ENCODE measurements around the gene CSPG4.
"Not testable (repeated sequence)": the region's sequence is repeated elsewhere in the genome, so short reads cannot be mapped to it uniquely, and the experiment has no call there.

The CSPG4 gene

DNA sequence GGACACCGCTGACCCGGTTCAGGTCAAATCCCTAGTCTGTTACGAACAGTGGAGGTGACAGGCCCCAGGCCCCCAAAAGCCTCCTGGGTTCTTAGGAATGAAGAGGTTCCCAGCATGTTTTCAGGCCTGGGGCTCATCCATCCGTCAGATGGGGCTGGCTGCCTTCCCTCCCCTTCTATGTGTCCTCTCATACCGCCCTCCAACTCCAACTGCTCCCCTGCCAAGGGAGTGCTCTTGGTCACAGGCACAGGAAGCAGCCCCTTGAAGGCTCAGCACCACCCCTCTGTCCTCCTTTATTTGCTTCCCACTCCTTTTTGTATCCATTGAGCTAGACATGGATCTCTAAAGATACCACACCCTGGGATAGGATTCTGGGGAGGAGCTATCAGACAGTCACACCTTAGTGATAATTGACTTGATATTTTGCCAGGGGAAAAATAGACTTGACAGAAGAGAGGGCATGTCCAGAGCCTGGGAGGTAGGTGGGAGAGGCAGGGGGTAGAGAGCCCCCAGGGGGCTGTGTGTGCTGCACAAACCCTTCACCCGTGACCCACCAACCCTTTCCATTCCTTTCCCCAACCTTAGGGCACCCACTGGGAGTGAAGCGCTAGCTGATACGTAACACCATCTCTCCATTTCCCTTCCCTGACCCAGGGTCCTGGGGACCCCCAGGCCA is 10.7 kb upstream of the CSPG4 start:
- TF ChIP-seq CTCF (IDR thresholded peaks at IDR 0.05; ENCODE audit: insufficient read depth, low read depth, low read length, missing control alignments): no peak
- no peak for DNase-seq (ENCODE audit: low read depth)
- H3K4me3 ChIP-seq (ENCODE audit: low read depth, low read length): no peak overlapping the region

GRCh38 chr15:75721923-75722870 is 9.5 kb upstream of the CSPG4 start:
- H3K4me3 ChIP-seq (ENCODE audit: low read depth, low read length): no peak overlapping the region
- no peak for DNase-seq (ENCODE audit: low read depth)
- no peak for TF ChIP-seq CTCF (IDR thresholded peaks at IDR 0.05; ENCODE audit: insufficient read depth, low read depth, low read length, missing control alignments)

DNA sequence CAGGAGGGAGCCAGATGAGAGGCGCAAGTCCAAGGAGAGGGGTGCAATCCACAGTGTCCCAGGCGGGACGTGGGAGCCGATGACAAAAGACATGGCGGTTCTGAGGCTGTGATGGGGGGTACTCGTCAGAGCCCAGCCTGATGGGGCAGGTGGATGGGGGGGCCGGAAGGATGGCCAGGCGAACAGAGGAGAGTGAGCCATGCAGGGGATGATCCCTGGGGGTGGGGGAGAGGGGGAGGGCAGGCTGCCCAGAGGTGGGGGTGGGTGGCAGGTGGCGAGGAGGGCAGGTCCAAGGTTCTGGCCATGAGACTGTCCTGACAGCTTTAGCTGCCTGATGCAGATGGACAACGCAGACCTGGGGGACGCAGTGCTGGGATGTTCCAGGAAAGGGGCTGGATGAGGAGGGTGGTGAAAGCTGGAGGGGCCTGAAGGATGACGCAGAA is 8.9 kb upstream of the CSPG4 start:
- no peak overlapping the region for H3K4me3 ChIP-seq (ENCODE audit: low read depth, low read length)
- no peak for DNase-seq (ENCODE audit: low read depth)
- TF ChIP-seq CTCF (IDR thresholded peaks at IDR 0.05; ENCODE audit: insufficient read depth, low read depth, low read length, missing control alignments): no peak

DNA sequence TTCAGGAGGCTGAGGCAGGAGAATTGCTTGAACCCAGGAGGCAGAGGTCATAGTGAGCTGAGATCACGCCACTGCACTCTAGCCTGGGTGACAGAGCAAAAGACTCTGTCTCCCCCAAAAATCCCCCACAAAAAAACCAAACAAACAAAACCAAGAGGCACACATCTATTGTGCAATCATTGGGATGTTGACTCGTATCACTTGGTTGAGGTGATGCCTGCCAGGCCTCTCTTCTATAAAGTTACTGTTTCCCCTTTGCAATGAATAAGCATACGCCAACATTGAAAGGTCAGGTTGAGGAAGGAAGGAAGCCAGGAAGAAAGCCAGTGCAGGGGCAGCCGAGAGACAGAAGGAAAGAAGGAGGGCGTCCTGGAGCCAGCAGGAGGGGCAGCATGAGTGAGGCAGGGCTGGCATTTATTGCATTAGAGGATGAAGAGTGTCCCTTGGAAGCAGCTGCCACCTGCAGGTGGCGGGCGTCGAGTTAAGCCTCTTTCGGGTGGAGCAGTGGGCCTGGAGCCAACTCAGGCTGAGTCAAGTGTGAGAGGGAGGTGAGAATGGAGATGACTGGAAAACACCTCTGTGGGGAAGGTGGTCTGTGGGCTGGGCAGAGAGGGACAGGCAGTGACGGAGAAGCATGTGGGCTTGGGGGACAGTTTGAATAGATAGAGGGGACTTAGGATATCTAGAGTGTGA is 8.3 kb upstream of the CSPG4 start:
- no peak overlapping the region for H3K4me3 ChIP-seq (ENCODE audit: low read depth, low read length)
- TF ChIP-seq CTCF (IDR thresholded peaks at IDR 0.05; ENCODE audit: insufficient read depth, low read depth, low read length, missing control alignments): peak; percentile 37
- peak; percentile 57 for DNase-seq (ENCODE audit: low read depth)

- H3K4me3 ChIP-seq (ENCODE audit: low read depth, low read length): no peak overlapping the region
- TF ChIP-seq CTCF (IDR thresholded peaks at IDR 0.05; ENCODE audit: insufficient read depth, low read depth, low read length, missing control alignments): no peak
- no peak for DNase-seq (ENCODE audit: low read depth)
Measured at GRCh38 chr15:75720297-75720696, 7.6 kb upstream of the CSPG4 start.

DNA sequence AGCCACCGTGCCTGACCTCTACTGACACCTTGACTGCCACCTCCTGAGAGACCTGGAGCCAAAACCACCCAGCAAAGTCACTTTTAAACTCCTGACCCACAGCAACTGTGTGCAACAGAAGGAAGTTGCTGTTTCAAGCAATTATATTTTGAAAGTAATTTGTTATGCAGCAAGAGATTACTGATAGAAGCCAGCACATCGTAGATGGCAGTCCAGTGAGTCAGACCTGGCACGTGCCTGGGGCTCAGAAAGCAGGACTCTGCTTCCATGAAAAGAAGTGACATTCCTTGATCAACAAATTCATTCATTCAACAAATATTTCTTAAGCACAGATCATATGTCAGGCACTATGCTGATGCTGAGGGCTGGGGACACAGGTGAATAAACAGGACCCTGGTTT is 5.7 kb upstream of the CSPG4 start:
- DNase-seq (ENCODE audit: low read depth): no peak
- TF ChIP-seq CTCF (IDR thresholded peaks at IDR 0.05; ENCODE audit: insufficient read depth, low read depth, low read length, missing control alignments): no peak
- no peak overlapping the region for H3K4me3 ChIP-seq (ENCODE audit: low read depth, low read length)

DNA sequence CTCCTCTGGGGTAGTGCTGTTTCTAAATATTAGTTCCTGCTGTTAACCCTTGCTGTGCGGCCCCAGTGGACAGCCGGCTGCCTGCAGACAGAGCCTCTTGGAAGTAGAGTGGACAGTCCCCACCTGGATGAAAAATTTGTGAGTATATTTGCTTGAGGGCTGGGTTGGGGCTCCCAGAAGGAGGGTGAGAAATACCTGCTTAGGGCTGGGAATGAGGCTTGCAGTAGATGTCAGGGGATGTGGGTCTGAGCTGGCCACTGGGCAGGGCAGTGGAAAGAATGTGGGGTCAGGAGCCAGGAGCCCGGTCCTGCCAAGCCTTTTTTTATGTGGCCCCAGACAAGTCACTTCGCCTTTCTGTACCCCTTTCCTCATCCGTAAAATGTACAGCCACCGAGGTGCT is 4.4 kb upstream of the CSPG4 start:
- DNase-seq (ENCODE audit: low read depth); H3K4me3 ChIP-seq (ENCODE audit: low read depth, low read length): not testable (repeated sequence)

DNA sequence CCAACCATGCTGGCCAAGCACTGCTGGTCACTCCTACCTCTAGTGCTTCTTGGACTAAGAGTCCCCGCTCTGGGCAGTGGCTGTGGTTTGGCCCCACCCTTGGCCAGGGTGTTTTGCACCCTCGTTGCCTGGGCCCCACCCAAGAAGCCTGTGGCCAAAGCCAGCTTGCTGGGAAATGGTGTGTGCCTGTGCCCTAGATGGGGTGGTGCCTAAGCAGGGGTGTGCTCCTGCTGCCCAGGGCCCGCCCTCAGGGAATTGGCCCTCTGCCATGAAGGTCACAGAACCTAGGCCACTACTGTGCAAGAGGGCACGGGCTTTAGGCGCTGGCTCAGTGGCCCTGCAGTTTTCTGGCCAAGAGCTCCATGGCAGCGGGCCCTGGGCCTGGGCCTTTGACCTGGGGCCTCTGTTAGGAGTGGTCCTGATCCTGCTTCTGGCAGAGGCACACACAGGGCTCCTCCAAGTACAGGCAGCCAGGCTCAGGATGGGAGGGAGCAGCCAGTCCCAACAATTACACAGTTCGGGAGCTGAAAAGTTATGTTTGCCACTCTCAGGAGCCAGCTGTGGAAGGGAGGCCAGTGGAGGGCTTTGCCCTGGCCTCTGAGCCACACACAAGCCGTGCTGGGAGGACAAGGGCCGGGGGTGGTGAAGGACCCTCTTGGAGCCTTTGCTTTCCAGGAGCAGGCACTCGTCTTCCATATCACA is 3.8 kb upstream of the CSPG4 start:
- not testable (repeated sequence) for H3K4me3 ChIP-seq (ENCODE audit: low read depth, low read length); DNase-seq (ENCODE audit: low read depth)

DNA sequence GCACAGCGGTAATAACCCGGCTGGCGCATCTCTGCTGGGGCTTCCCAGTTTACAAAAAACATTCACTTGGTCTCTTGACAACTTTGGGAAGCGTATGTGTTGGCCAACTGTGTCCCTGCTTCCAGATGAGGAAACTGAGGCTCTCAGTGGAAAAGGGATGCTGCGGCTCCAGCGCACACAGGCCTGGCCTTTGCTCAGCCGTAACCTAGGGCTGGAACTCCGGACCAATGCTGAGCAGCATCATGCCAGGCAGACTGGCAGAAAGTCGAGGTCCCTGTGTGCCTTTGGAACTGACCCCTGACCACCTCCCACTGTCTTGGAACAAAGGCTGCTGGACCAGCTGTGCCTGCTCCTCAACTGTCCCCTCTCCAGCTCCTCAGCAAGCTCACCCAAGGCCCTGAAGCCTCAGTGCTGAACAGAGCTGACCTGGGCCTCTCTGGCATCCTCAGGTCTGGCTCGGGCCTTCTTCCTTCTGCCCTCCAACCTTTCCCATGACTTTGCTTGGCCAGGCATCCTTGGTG is 2.7 kb upstream of the CSPG4 start:
- not testable (repeated sequence) for H3K4me3 ChIP-seq (ENCODE audit: low read depth, low read length)

More for the DNA sequence above, 2.7 kb upstream of the CSPG4 start:
- DNase-seq (ENCODE audit: low read depth): not testable (repeated sequence)
